Globus pallidus (tissue), 1 donor: ENCODE results near the gene F2RL2.

Experiments
- DNase-seq: peaks from one replicate; pipeline ENCODE4 v3.0.0-alpha.2; 2015; ENCODE audit warnings: low spot score

F2RL2 gene

DNA sequence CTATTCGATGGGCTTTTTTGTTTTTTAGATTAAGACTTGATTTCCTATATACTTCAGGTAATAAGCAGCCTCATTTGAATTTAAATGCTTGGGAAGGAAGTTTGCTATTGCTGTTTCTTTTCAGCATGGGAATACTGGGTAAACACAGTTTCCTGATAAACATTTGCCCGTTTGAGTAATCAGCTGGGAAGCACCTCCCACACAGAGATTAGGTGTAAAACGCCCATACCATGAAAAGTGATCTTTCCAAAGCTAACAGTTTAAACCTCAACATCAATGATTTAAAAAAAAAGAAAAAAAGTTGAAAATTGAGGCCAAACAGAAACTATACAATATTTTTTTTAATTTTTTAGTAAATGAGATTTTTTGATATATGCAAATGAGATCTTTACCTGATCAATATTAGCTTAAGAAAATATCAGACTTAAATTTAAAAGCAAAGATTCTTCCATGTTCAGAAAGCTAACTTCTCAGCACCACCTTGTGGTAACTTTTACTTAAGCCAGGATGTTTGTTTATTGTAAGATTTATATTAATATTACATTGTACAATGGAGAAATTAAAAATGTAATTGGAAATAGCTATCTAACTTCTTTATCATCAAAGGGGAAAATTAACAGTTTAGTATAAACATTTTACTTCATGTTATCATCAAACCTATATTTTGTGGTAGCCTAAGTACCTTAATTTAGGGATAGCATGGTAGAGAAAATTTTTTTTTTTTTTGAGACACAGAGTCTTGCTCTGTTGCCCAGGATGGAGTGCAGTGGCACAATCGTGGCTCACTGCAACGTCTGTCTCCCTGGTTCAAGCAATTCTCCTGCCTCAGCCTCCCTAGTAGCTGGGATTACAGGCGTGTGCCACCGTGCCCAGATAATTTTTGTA lies 39.8 kb downstream of the F2RL2 start:
- no peak for DNase-seq

DNA sequence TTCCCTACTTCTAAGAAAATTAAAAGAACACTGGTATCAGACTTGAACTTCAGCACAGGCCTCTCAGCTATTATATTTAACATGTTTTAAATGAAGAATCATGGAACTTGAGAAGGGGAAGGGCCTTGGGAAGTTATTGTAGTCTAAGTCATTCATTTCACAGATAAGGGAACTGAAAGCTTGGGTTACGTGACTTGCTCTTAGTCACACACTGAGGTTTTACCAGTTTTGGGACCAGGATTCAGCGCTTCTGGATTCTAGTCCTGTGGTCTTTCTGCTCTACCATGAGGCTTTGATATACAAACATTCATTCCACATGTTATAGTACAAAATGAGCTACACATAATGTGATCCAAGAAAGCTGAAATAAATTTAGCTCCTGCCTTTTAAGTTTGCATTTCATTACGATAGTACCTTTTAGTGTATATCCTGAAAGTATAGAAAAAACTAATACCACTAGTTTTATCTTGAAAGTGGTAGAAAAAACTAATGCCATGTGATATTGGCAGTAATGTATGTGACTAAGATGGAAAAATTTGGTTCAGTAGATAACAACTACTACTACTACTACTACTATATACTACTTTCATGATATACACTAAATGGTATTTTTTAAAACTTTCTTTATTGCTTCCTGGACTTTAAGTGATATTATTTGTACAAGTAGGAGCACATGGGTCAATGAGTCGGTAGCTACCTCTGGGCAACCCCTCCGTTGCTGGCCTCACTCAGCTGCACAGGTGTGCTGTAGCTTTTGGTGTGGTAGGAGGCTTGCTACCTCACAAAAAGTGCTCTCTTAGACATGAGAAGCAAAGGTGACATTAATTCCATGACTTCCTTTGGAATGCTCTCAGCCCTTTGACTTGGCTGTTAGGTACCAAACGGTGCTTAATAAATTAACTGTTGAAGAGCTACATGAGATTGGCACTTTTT lies 40.7 kb downstream of the F2RL2 start:
- no peak for DNase-seq

DNA sequence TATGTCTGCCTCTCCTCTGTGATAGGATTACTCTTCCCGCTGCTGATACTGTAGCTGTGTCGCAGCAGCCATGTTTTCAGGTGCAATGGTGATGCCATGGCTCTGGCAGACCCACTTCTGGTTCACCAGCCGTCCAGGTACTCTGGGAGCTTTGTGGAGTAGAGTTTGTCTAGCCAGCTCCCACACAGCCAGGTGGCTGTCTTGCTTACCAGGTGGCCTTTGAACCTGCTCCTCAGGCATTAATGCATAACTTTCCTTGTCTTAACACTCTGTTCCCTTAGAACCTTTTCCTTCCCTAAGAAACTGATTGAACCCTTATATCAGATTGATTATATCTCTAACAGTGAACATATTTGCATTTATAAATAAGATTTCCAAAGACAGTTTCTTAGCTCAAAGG lies 42.2 kb downstream of the F2RL2 start:
- no peak for DNase-seq

DNA sequence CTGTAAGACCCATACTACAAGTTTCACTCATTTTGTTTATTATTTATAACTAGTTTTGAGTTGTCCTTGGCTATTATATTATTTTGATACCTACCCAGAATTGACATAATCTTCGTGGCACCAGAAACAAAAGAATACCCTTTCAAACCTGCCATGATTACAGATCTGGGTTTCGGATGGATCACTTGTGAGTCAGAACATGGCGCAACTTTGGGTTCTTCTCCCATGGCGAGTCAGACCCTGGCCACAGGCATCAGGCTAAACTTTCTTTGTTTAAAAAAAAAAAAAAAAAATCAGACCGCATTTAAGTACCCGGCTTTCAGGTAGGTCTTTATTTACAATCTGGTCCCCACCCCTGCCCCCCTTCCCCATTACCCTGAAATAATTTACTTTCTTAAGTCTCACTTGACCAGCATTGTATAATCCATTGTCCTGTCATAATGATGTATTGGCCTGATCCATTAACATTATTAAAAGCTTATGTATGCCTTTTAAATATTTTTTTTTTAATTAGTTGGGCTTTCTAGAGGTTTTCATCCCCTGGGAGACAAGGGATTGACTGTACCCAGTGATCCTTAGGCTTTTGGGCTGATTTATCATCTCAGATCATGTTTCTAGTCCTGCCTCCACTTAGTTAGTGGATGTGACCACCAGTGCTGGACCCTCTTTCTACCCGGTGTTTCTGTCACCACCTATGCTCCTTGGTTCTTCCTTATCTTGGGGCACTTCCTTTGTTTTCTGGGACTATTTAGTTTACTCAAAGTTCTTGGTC lies 43.9 kb downstream of the F2RL2 start:
- DNase-seq: no peak

DNA sequence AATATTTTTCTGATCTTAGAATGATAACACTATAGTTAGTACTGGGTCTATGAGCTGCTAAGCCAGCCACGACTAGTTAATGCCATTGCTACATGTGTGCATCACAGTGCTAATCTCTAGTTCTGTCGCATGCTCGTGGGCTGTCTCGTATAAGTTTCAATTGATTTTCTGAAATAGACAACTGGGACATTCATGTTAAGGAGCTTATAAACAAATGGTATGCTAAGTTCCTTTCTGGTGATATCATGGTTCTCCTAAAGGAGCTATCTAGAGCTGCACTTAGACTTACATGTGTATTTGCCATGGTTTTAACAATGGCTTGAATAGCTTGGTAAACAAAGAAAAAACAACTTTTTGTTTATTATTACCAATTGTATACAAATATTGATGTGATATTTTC lies 46.2 kb downstream of the F2RL2 start:
- DNase-seq: no peak

DNA sequence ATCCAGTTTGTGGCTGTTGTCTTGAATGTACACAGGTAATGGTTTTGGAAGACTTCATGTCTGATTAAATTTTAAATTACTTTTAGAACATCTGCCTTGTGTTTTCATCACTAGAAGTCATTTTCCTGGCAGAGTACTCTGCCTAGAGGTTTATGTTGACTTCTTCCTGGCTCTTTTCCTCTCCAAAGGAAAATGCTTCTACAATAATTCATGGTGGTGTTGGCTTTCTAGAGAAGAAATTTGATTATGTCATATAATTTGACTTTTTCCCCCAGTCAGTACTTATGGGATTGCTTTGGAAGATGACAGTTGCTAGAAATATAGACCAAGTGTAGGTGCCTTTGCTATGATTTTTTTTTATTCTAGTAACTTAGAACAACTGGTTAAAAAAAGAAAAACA lies 46.8 kb downstream of the F2RL2 start:
- DNase-seq: no peak

DNA sequence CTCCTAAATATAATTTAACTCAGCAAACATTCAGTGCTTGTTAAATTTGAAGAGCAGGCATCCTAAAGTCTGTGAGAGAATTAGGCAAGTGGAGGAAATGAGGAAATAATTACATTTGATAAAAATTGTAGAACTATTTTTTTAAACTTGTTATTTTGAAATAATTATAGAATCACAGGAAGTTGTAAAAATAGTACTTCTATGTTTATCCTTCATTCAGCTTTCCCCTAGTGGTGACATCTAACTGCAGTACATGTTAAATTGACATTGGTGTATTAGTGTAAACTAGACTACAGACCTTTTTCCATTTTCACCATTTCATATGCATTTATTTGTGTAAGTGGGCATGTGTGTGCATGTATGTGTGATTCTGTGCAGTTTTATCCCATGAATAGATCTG lies 51.6 kb downstream of the F2RL2 start:
- DNase-seq: no peak

DNA sequence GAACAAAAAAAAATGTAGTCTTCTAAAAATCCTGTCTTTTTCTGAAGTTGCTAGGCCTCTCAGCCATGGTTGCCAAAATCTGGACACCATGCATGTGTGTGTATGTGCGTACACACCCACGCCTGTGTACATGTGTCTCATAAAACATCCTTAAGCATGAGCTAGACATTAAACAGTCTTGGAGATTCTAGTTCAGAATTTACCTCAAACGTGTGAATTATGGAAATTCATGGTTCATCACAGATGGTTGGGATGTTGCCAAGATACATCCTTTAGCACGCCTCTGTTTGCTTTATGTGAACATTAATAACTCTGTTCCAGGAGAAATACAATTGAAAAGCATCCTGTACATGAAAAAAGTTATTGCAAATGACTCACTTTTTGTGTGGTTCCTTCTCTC lies 53.0 kb downstream of the F2RL2 start:
- no peak for DNase-seq
